PC-3 (cell line): ENCODE results near the gene RNF41. TPM values are rescaled to one million over a fixed set of nuclear protein-coding genes. Genes with fewer than 3 reads are reported as not detected.
A peak's percentile ranks its signal among the peaks of the same experiment; 100 is the strongest.
"Not testable (repeated sequence)": the region's sequence is repeated elsewhere in the genome, so short reads cannot be mapped to it uniquely, and the experiment has no call there.

Experiments
- ATAC-seq: fragments of 200-7000 bp; cut with Tn5 transposase; 2 replicates; pipeline ENCODE4 v1.9.1; 2020; ENCODE audit warnings: mild to moderate bottlenecking, moderate library complexity
- BruUV-seq: library from RNA; stranded (reverse); fragments of 400-500 nt; replicated peaks from 2 replicates; lab custom pipeline; 2021; lab: Mats Ljungman, UMichigan
- CTCF ChIA-PET: fragments of 300-600 bp; sonication (Branson Sonifier 250); formaldehyde crosslinking; loops from one replicate; lab custom pipeline; 2022; ENCODE audit warnings: antibody characterized with exemption; lab: Charles Lee
- POLR2A ChIA-PET: fragments of 300-600 bp; sonication (Branson Sonifier 250); formaldehyde crosslinking; loops from one replicate; lab custom pipeline; 2022; ENCODE audit warnings: antibody characterized with exemption; ENCODE audit not compliant: unreplicated experiment; lab: Charles Lee
- DNase-seq: peaks from one replicate; pipeline ENCODE4 v3.0.0-alpha.2; 2015
- H2AFZ ChIP-seq: fragments of 300-600 bp; sonication (generic); 2 replicates; pipeline ENCODE4 v1.6.0; 2016; ENCODE audit warnings: antibody characterized with exemption, low read length
- H3F3A ChIP-seq: fragments of 300-600 bp; sonication (generic); one replicate; pipeline ENCODE4 v1.6.0; 2017; ENCODE audit warnings: antibody characterized with exemption, low read length, control low read depth, mild to moderate bottlenecking; ENCODE audit not compliant: unreplicated experiment
- H3K27ac ChIP-seq: fragments of 300-600 bp; sonication (generic); 2 replicates; pipeline ENCODE4 v1.5.1; 2016; ENCODE audit warnings: mild to moderate bottlenecking, low read length
- H3K27me3 ChIP-seq: fragments of 300-600 bp; sonication (generic); 2 replicates; pipeline ENCODE4 v1.6.1; 2016; ENCODE audit warnings: low read length, mixed read lengths
- H3K36me3 ChIP-seq: fragments of 300-600 bp; sonication (generic); 2 replicates; pipeline ENCODE4 v1.6.1; 2016; ENCODE audit warnings: low read depth, mixed run types, low read length, mixed read lengths
- H3K4me1 ChIP-seq: fragments of 300-600 bp; sonication (generic); 2 replicates; pipeline ENCODE4 v1.5.1; 2016; ENCODE audit warnings: low read length; ENCODE audit not compliant: insufficient read depth
- H3K4me2 ChIP-seq: fragments of 300-600 bp; sonication (generic); 2 replicates; pipeline ENCODE4 v1.6.0; 2016; ENCODE audit warnings: low read length
- H3K4me3 ChIP-seq: fragments of 300-600 bp; sonication (generic); 2 replicates; pipeline ENCODE4 v1.5.1; 2016; ENCODE audit warnings: mild to moderate bottlenecking, low read length, mixed read lengths
- H3K79me2 ChIP-seq: fragments of 300-600 bp; sonication (generic); 2 replicates; pipeline ENCODE4 v1.6.1; 2017; ENCODE audit warnings: low read length, mixed read lengths
- H3K9ac ChIP-seq: fragments of 300-600 bp; sonication (generic); 2 replicates; pipeline ENCODE4 v1.6.0; 2016; ENCODE audit warnings: mild to moderate bottlenecking, low read length
- H3K9me2 ChIP-seq: fragments of 300-600 bp; sonication (generic); replicated peaks from 2 replicates; pipeline ENCODE4 v1.6.1; 2016; ENCODE audit warnings: mixed run types, low read length, mixed read lengths
- H3K9me3 ChIP-seq: fragments of 300-600 bp; sonication (generic); 2 replicates; pipeline ENCODE4 v1.6.1; 2016; ENCODE audit warnings: low read length, mixed read lengths
- H4K20me1 ChIP-seq: fragments of 300-600 bp; sonication (generic); 2 replicates; pipeline ENCODE4 v1.6.1; 2016; ENCODE audit warnings: low read length, mixed read lengths
- CTCF ChIP-seq: fragments of 300-600 bp; sonication (generic); conservative IDR thresholded peaks from 2 replicates; pipeline ENCODE4 v1.5.1; 2017; ENCODE audit warnings: antibody characterized with exemption, low read depth, mild to moderate bottlenecking, low read length
- EZH2 ChIP-seq: fragments of 300-600 bp; sonication (generic); IDR thresholded peaks from one replicate; pipeline ENCODE4 v1.6.1; 2017; ENCODE audit warnings: antibody characterized with exemption, mild to moderate bottlenecking, low read length; ENCODE audit not compliant: unreplicated experiment
- EZH2phosphoT487 ChIP-seq: fragments of 300-600 bp; sonication (generic); IDR thresholded peaks from 2 replicates; pipeline ENCODE4 v1.6.1; 2018; ENCODE audit warnings: mild to moderate bottlenecking, antibody characterized with exemption, low read length, borderline replicate concordance
- intact Hi-C: fragments of 100-400 bp; cut with micrococcal nuclease; formaldehyde crosslinking; loops from 2 replicates; pipeline ENCODE4 v1.9.0; 2023
- total RNA-seq: library from RNA; depleted of rRNA; stranded (reverse); fragments of >200 nt; gene quantifications from 2 replicates; pipeline ENCODE4 v1.2.3, GENCODE V29; 2014

Gene RNF41
- total RNA-seq, 1 experiment from 2014 or later, result 52.1 TPM

- Histone ChIP-seq H3K9me2 (no peaks in the 10 kb centered on the region), H2AFZ (no peak overlapping the region), H3K79me2 (no peaks in the 10 kb centered on the region), H3K9me3 (no peaks in the 10 kb centered on the region), H3K4me3 (no peak overlapping the region), H3K27me3 (no peaks in the 10 kb centered on the region), H4K20me1 (no peaks in the 10 kb centered on the region), H3K36me3 (no peaks in the 10 kb centered on the region), H3K27ac (no peak overlapping the region), H3K4me2 (no peak overlapping the region), H3F3A (no peaks in the 10 kb centered on the region), H3K9ac (no peak overlapping the region), H3K4me1 (no peaks in the 10 kb centered on the region)
- POLR2A ChIA-PET, result no interaction called here
- BruUV-seq, result no TSS peak
- ATAC-seq (peak; percentile 16; the same call in 1 of the 2 replicates), DNase-seq (no peak)
- intact Hi-C loops, result loop anchor here (10.0 kb wide), 1 partner anchor 267 kb away; the partner anchor contains the start of gene SPRYD4
- TF ChIP-seq CTCF, result no peak
- no peak for TF ChIP-seq EZH2phosphoT487
- TF ChIP-seq EZH2, result no peak
- CTCF ChIA-PET, result no interaction called here
Observed at GRCh38 chr12:56197921-56198635, 23.6 kb downstream of the RNF41 start.

- intact Hi-C loops, result loop anchor here (10.0 kb wide), 1 partner anchor 268 kb away; the partner anchor contains the start of gene SPRYD4
- peak; percentile 58 for ATAC-seq
- CTCF ChIA-PET, result interaction anchor here (0.7 to 0.9 kb wide), 2 partner anchors 9 to 25 kb away, joined by 3 to 4 read pairs; partner anchors contain the start of gene RNF41
Observed at GRCh38 chr12:56196818-56197550, 24.7 kb downstream of the RNF41 start.

GRCh38 chr12:56193025-56193578, 28.6 kb downstream of the RNF41 start:
- no peaks in the 10 kb centered on the region for H4K20me1 ChIP-seq
- no peak overlapping the region for H3K27ac ChIP-seq
- H3K36me3 ChIP-seq, result no peaks in the 10 kb centered on the region
- POLR2A ChIA-PET, result no interaction called here
- H3K4me3 ChIP-seq, result no peak overlapping the region
- no peaks in the 10 kb centered on the region for H3K9me2 ChIP-seq
- H3K9ac ChIP-seq, result no peak overlapping the region
- H3F3A ChIP-seq, result no peaks in the 10 kb centered on the region
- BruUV-seq, result no TSS peak
- DNase-seq (peak; percentile 96), ATAC-seq (no peak)
- peaks cover 10% of the 10 kb centered on the region for H3K4me1 ChIP-seq
- intact Hi-C loops, result loop anchor here (1.0 to 10.0 kb wide), 2 partner anchors 31 to 272 kb away; partner anchors contain the start of genes NABP2 and SPRYD4
- no peak overlapping the region for H3K4me2 ChIP-seq
- no peaks in the 10 kb centered on the region for H3K27me3 ChIP-seq
- CTCF ChIA-PET, result no interaction called here
- TF ChIP-seq EZH2phosphoT487 (no peak), CTCF (peak; percentile 90)
- no peaks in the 10 kb centered on the region for H3K9me3 ChIP-seq
- H2AFZ ChIP-seq, result peak overlapping the region; percentile 82
- peaks cover 9% of the 10 kb centered on the region for H3K79me2 ChIP-seq

More at GRCh38 chr12:56196818-56197550, 24.7 kb downstream of the RNF41 start:
- not testable (repeated sequence) for H3K27ac ChIP-seq, H3K36me3 ChIP-seq, H3K79me2 ChIP-seq, H2AFZ ChIP-seq, BruUV-seq, H3K9me2 ChIP-seq, H4K20me1 ChIP-seq, H3K4me2 ChIP-seq, H3K4me1 ChIP-seq, H3K9ac ChIP-seq, H3K4me3 ChIP-seq, H3K27me3 ChIP-seq, H3K9me3 ChIP-seq, H3F3A ChIP-seq
- POLR2A ChIA-PET, result interaction anchor here (0.6 kb wide), 1 partner anchor 11 kb away, joined by 34 read pairs; no protein-coding TSS in a partner anchor
- DNase-seq, result peak; percentile 50
